ENCODE measurements around the gene TMEM79.

Gene TMEM79

DNA sequence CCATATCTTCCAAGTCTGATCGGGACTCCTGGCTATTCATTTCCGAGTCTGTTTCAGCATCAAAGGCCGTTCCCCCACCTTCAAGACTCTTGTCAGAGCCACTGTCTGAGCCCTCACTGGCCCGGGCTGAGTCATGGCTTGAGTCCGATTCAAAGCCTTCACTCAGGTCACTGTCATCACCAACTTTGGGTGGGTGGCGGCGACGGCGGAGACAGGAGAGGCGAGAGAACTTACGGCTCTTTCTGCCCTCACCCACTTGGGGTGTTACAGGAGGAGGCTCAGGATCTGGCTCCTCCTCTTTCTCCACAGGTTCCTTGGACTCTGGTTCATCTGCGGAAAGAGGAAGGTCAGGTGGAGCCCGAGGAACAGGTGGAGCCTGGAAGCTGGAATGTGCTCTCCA lies 18.1 kb upstream of the TMEM79 start:
- DNase-seq, result no peak

DNA sequence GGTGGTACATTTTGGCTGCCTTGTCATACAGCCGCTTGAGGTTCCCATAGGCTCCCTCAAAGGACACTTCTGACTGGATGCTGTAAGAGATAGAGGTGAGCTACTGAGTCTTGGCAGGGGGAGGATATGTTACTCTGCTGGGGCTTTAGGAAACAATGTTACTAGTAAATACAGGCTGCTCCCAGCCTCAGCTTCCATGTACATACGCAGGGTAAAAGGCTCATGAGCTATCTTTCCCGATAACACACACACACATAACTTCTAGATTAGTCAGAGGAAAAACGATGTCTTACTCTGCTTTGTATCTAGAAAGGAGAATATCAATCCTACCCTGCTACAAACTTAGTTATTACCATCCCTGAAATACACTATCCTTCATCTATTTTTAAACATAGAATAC lies 15.8 kb upstream of the TMEM79 start:
- no peak for DNase-seq

DNA sequence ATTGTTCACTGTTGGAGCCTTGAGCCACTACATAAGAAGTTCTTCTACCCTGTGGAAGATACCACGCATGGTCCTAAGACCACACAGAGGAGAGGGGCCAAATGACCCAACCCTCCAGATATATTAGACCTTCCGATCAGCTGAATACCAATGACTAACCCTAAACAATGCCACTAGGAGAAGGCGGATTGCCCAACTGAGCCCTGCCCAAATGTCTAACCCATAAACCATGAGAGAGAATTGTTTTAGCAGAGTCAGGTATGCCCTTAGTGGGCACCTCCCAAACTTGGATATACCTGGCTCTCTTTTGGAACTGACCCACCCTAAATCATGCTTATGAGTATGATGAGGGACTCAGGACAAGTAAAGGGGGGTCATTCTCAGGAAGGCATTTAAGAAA lies 13.8 kb upstream of the TMEM79 start:
- DNase-seq, result no peak

DNA sequence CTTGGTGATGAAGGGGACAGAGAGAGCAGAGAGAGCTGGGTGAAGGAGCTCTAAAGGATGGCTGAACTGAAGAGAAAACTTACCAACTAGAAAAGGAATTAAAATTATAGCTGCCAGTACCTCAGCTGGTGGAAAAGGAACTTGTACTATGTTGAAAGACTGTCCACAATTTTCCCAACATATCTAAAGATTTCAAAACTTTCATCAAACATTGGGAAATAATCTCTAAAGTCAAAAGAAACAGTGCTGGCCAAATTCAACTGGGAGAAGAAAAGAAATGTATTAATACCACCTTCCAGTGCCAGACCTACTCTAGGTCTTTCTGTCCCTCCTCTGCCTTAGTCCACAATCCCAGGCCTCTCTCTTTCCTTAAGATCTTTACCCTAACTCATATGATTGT lies 7.6 kb upstream of the TMEM79 start:
- no peak for DNase-seq

DNA sequence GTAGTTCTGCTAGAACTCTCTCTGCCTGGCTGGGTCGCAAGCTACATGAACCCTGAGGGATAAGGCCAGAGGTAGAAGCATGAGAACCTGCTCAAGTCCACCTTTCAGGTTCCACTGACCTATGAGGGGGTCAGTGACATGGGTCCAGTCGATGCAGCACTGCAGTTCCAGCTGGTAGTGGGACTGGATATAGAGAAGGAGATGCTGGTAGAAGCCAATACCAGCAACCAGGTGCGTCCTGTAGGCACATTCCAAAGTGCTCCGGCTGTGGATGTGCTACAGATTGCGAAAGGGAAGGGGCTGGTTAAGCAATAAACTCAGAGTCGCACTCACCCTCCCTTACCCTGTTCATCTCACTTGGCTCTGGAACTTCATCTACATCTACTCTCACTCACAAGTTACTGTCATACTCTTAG lies 7.2 kb upstream of the TMEM79 start:
- no peak for DNase-seq

DNA sequence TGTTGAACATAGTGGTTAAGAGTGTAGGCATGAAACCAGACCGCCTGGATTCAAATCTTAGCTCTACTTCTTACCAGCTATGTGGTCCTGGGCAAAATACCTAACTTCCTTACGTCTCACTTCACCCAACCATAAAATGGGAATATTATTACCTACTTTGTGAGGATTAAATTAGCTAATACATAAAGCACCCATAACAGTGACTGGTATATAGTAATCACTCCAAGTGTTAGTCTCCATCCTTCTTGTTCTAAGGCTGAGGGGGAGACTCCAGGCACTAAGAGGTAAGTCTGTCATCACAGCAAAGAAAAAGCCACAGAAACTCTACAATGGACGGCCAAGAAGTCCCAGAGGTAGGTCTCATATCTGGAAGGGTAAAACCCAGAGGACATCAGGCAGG lies 4.3 kb upstream of the TMEM79 start:
- DNase-seq, result no peak

DNA sequence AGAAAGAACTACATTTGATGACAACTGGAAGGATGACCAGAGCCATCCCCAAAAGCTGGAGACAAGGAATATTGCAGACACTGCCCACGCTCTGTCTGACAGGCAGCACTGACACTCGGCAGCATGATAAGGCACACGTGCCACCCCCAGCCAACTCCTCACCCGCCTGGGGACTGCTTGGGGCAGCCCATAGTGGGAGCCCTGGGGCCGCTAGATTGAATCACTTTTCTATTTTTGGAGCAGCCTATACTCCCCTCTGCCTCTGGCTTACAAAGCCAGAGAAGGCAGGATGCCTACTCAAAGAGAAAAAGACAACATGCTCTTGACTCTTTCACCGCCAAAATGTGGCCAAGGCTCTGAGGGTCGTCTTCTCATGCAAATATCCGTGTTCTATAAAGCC lies 2.8 kb upstream of the TMEM79 start:
- DNase-seq, result no peak

DNA sequence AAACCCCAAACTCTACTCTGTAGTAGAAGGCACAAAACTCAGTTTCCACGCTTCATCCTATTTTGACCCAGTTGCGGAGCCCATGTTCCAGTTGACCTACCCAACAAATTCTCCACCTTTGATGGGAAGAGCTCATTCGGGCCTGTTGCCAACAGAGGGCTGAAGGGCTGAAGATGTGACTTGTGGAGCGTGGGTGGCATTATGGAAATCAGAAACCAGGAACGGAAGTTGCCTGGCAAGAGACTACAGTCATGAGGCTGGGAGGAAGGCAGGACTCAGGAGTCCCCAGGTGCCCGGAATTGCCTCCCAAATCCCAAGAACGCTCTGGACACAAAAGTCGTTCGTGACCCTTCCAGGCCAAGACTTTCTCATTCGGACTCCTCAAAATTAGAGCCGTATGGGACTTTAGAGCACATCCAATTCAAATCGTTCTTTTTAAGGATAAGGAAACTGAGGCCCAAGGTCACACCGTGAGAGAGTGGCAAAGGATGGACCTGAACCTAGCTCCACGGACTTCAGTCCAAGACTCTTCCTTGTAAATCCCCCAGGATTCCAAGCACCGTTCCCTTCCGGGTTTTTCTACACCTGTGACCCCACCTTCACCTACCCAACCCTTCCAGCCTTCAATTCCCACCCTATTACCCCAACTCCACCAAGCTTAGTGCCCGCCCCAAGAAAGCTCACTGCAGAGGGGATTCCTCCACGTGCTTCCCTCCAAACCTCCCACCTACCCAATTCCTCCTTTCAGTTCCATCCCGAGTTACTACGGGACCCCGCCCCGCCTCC lies 2.2 kb upstream of the TMEM79 start:
- DNase-seq, result peak; percentile 2

DNA sequence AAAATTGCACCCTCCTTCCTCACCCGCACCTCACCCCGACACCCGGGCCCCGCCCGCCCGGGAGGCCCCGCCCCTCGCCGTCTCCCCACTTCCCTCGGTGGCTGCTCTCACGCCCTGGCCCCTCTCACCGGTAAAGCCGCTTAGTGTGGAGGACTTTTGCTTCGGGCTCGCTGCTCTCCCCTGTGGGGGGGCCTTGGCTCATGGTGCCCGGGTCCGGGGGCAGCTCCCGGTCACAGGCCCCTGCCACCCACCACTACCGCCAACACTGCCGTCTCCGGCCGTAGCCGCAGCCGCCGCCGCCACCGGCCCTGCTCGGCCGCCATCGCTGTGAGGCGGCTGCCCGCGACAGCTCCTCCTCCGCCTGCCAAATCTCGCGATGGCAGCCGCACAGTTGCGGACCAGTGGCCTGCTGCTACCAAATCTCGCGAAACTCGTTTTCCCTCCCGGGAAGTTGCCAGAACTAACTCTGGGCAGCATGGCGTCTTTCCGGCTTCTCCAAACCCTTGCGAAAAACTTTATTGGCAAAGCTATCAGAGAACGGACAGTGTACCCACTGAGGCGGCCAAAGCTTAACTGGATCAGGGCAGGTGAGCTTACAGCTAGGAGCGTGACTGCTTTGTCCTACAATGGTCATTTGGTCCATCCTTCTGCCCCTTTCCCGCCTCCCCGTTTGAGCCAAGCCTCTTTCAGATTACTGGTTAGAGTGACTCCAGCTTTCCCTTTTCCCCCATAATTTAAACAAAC lies 1.5 kb upstream of the TMEM79 start, which contains the start of gene SMG5:
Gene SMG5, minus strand, starts transcription at position 347 of the 744 bp plus-strand sequence. Its CDS starts 145 bp downstream, at position 202.
- DNase-seq, result peak; percentile 97

DNA sequence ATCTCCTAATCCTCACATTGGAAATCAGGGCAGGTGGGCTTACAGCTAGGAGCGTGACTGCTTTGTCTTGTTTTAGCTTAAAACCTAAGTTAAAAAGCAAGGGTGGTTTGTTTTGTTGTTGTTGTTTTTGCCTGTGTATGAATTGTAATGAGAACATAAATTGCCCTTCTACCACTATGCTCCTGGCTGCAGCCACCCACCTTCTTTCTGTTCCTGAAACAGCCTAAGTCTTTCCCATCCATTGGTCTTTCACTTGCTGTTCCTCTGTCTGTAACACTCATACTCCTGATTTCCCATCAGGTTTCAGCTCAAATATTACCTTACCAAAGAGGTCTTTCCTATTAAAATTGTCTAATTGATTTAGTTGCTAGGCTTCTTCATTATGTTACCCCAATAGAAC lies 604 bp upstream of the TMEM79 start:
- DNase-seq, result no peak

DNA sequence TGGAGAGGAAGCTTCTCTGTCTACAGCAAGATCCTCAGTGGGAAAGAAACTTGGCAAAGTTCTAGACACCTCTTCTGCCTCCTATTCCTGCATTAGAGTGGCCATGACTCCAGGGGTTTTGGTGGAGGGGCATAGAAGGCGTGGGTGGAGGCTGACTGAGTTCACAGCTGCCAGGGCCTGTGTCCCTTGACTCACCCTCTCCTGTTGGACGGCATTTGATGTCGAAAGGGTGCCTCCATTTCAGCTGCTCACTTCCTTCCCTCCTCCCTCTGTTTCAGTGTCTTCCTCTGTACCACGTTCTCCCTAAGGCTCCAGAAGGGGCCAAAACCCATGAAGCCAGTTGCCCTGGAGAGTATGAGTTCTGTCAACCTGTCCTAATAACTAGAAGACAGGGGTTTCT lies 632 bp downstream of the TMEM79 start:
- no peak for DNase-seq

DNA sequence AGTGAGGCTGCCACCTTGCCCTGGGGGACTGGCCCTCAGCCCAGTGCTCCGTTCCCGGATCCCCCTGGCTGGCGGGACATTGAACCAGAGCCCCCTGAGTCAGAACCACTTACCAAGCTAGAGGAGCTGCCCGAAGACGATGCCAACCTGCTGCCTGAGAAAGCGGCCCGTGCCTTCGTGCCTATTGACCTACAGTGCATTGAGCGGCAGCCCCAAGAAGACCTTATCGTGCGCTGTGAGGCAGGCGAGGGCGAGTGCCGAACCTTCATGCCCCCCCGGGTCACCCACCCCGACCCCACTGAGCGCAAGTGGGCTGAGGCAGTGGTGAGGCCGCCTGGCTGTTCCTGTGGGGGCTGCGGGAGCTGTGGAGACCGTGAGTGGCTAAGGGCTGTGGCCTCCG lies 1.3 kb downstream of the TMEM79 start:
- no peak for DNase-seq

DNA sequence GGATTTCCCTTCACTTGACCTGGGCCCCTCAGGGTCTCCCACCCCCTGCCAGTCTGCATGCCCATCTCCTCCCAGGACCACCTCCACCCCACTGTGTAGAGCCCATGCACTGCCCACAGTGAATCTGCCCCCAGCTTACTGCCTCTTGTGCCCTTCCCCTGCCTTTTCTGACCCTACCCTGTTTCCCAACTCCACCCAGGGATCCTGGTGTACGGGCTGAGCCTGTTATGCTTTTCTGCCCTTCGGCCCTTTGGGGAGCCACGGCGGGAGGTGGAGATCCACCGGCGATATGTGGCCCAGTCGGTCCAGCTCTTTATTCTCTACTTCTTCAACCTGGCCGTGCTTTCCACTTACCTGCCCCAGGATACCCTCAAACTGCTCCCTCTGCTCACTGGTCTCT lies 1.9 kb downstream of the TMEM79 start:
- DNase-seq, result no peak

DNA sequence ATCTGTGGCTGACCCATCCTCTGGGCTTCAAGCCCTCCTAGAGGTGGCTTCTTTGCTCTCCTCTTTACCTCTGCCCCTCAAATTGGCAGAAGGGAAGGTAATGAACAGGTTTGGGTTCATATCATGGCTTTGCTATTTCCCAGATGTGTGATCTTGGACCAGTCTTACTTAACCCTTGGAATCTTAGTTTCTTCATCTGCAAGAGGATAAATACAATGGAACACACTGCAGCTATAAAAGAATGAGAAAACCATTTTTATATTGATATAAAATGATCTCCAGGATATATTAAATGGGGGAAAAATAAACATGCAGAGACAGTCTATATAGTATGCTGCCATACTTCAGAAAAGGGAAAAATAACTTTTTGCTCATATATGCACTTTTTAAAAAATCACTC lies 5.7 kb downstream of the TMEM79 start:
- no peak for DNase-seq

DNA sequence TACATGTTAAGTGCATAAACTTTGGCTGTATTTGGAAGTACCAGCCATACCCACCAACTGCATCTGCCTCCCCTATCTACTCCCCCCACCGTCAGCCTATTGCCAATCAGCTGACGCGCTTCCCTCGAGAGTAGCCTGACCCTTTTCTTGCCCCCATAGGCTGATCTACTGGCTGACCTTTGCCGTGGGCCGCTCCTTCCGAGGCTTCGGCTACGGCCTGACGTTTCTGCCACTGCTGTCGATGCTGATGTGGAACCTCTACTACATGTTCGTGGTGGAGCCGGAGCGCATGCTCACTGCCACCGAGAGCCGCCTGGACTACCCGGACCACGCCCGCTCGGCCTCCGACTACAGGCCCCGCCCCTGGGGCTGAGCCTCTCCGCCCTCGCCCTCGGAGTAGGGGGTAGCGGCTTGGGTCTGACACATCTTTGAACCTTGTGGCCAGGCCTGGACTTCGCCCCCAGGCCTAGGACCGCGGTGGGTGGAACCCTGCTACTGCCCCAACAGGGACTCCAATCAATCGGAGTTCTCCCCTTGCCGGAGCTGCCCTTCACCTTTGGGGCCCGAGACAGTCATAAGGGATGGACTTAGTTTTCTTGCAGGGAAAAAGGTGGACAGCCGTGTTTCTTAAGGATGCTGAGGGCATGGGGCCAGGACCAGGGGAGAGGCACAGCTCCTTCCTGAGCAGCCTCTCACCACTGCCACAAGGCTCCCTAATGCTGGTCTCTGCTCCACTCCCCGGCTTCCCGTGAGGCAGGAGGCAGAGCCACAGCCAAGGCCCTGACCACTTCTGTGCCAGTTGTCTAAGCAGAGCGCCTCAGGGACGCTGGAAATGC lies 7.3 kb downstream of the TMEM79 start:
- DNase-seq, result no peak

DNA sequence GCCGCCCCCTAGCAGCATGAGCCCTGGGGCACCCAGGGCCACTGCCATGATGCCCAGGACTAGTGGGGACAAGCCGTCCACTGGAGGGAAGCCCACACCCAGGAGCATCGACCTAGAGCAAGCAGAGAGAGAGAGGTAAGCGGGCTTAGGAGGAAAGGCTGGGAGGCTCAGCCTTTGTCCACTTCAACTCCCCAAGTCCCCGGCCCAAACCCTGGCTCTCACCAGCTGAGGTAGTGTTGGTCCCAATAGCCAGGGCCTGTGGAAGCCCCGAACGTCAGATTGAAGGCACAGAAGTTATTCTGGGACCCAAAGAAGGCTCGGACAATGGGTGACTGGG lies 8.9 kb downstream of the TMEM79 start:
- DNase-seq, result no peak

DNA sequence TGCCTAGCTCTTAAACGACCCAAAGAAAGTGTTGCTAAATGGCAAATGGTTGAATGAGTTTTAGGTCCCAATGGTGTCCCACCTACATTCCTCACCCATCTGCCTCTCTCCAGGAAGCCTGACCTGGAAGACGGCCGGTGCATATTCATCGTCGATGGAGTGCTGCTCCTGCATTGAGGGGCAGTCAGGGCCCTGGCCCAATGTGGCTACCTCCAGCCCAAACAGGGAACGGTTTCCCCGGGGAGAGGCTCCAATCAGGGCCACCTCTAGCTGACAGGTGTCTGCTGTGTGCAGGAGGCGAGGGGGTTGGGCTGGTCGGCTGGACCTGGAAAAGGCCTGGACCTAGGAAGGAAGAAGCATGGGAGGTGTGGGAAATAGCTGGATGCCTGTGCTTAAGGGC lies 9.8 kb downstream of the TMEM79 start:
- no peak for DNase-seq

DNA sequence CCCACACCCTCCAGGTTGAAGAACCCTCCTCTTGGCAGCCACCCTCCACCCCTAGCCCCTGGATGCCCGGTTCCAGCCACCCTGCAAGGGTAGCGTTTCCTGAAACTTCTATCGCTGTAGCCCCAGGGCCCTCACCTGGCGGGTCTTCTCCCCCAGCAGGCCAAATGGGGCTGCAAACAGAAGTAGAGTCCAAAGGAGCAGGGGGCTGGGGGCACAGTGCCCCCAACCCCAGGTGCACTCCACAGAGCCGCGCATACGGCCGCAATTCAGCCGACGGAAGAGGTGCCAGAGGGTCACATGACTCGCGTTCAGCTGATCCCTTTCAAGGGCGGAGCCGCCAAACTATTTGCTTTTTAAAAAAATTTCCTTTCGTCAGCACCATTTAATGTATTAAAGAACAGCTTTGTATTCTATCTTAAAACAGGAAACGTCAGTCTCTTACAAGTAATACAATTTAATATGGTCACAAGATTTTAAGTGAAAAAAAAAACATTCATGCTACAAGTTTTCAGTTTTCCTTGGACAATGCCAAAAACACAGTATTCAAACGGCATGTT lies 11.3 kb downstream of the TMEM79 start, which contains the start of gene GLMP:
Gene GLMP, minus strand, starts transcription at position 289 of the 557 bp plus-strand sequence. Its CDS starts 34 bp downstream, at position 255.
- DNase-seq, result peak; percentile 1

DNA sequence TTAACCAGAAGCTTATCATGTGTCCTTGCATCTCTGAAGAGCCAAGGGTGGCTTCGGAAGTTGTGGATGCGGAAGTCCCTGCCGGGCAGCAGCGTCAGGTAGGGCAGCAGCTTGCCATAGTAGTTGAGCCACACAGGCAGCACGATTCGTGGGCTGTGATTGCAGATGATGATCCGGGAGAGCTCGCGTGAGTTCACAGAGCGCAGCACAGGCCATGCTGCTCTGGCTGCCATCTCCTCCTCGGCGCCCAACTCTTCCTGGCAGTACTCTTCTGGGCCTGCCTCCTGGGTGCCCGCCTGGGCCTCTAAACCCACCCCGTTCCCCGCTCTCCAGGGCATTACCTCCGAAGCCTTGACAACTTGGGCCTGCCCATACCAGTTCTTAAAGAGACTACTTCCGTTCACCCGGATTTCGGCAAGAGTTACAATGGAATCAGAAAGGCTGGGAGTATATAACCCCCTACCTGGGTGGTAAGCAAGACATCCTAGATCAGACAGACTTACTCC lies 14.8 kb downstream of the TMEM79 start, which contains the start of gene VHLL:
Gene VHLL, minus strand, starts transcription at position 456 of the 506 bp plus-strand sequence. Its CDS starts 118 bp downstream, at position 338.
- DNase-seq, result no peak

DNA sequence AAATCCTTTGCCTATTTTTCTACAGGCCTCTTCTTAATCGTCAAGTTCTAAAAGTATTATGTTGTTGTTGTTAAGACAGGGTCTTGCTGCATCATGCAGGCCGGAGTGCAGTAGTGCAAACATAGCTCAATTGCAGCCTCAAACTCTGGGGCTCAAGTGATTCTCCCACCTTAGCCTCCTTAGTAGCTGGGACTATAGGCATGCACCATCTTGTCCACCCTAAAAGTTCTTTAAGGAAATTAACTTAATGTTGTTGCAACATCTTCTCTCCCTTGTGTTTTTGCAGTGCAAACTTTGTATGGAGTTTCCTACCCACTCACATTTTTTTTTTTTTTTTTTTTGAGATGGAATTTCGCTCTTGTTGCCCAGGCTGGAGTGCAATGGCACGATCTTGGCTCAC lies 19.1 kb downstream of the TMEM79 start:
- DNase-seq, result no peak

DNA sequence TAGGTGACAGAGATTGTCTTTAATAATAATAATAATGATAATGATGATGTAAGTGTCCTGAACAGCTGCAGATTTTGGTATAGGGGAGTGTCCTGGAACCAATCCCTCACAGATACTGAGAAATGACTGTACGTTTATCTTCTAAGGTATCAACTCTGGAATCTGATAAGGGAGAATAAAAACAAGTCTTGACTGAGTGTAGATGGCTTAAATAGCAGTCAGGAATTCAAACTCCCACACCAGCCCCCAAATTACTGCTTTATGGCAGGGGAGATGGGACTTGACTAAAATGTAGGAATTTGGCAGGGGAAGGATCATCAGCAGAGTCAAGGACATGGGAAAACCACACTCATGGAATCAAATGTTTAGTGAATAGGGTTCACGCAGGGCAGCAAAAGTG lies 21.1 kb downstream of the TMEM79 start:
- DNase-seq, result no peak

DNA sequence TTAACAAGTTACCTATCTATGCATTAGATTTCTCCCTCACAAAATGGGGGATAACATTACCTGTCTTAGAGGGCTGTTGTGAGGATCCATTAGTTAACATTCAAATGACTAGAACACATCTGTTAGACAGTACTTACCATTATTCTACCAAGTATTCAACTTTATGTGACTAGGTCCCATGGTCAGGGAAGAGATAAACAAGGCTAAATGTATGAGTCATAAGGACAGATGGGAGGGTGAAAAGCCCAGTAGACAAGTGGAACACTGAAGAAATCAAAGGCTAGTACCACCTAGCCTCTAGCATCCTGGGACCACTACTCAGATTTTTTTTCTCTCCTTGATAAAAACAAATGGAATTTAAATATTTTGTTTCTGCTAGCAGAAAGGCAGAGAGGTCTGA lies 24.0 kb downstream of the TMEM79 start:
- DNase-seq, result no peak

DNA sequence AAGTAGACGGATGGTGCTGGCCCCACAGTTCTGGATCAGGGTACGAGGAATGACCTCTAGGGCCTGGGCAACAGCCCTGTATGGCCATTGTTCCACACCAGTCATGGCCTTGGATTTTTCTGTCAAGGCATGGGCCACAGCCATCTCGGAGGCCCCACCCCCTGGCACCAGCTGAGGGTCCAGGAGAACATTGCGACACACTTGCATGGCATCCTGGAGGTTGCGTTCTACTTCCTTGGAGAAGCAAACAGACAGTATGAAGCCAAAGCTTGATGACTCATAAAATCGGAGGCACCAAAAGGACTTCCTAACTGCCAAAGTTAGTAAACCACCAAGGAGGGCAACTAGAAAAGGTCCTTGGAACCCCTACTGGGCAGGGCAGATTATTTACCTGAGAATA lies 26.8 kb downstream of the TMEM79 start:
- no peak for DNase-seq
